C4-2B (cell line): ENCODE results near the gene MED26.

Experiments
- H3K27ac ChIP-seq: fragments of 450-650 bp; 2 replicates; pipeline ENCODE4 v1.5.1; 2017
- CTCF ChIP-seq: fragments of 450-650 bp; conservative IDR thresholded peaks from 2 replicates; pipeline ENCODE4 v1.5.1; 2017; ENCODE audit warnings: mild to moderate bottlenecking
- ZFX ChIP-seq: fragments of 450-650 bp; IDR thresholded peaks from 2 replicates; pipeline ENCODE4 v1.6.1; 2017

The MED26 gene

GRCh38 chr19:16611121-16611520 is 16.9 kb downstream of the MED26 start:
- H3K27ac ChIP-seq = no peak overlapping the region; the same call in 1 of the 2 replicates
- TF ChIP-seq CTCF = no peak
- no peak for TF ChIP-seq ZFX

GRCh38 chr19:16609511-16610200 is 18.3 kb downstream of the MED26 start:
- no peak overlapping the region; the same call in 1 of the 2 replicates for H3K27ac ChIP-seq
- TF ChIP-seq ZFX = no peak
- no peak for TF ChIP-seq CTCF

GRCh38 chr19:16608290-16608739 is 19.7 kb downstream of the MED26 start:
- TF ChIP-seq CTCF (no peak), ZFX (no peak)
- peak overlapping the region; percentile 75 for H3K27ac ChIP-seq

- H3K27ac ChIP-seq = peak overlapping the region; percentile 75
- TF ChIP-seq CTCF = no peak
- TF ChIP-seq ZFX = no peak
Observed at GRCh38 chr19:16607819-16608218, 20.2 kb downstream of the MED26 start.

GRCh38 chr19:16605553-16605994 is 22.4 kb downstream of the MED26 start:
- peak overlapping the region; percentile 67 for H3K27ac ChIP-seq

GRCh38 chr19:16605115-16605514 is 22.9 kb downstream of the MED26 start:
- H3K27ac ChIP-seq = peak overlapping the region; percentile 67
- TF ChIP-seq CTCF (no peak), ZFX (no peak)

More at GRCh38 chr19:16605553-16605994, 22.4 kb downstream of the MED26 start:
- no peak for TF ChIP-seq ZFX
- TF ChIP-seq CTCF = no peak

GRCh38 chr19:16604615-16605014 is 23.4 kb downstream of the MED26 start:
- TF ChIP-seq ZFX = no peak
- no peak for TF ChIP-seq CTCF
- H3K27ac ChIP-seq = peak overlapping the region; percentile 67
